ENCODE results near the gene ARHGEF33. TPM values are rescaled to one million over a fixed set of nuclear protein-coding genes. Genes with fewer than 3 reads are reported as not detected.

The ARHGEF33 gene
- total and polyA plus RNA-seq, 7 donors = 0.41 to 2.2 (median 1.4) TPM; not detected in 2

- H3K9me3 ChIP-seq = no peaks in the 10 kb centered on the region
- H3K4me3 ChIP-seq = no peak overlapping the region
- no peak overlapping the region for H3K27ac ChIP-seq
- H3K4me1 ChIP-seq = no peaks in the 10 kb centered on the region
- 90 to 92% methylated on average over 4 of the region's 4 CpGs for WGBS, 2 donors
- intact Hi-C loops (cut with DNase I) = no loop called here
- H3K36me3 ChIP-seq = no peaks in the 10 kb centered on the region
- no peak for DNase-seq
- TF ChIP-seq POLR2AphosphoS5 (IDR thresholded peaks at IDR 0.05) = no peak
- TF ChIP-seq, protein P1, sequence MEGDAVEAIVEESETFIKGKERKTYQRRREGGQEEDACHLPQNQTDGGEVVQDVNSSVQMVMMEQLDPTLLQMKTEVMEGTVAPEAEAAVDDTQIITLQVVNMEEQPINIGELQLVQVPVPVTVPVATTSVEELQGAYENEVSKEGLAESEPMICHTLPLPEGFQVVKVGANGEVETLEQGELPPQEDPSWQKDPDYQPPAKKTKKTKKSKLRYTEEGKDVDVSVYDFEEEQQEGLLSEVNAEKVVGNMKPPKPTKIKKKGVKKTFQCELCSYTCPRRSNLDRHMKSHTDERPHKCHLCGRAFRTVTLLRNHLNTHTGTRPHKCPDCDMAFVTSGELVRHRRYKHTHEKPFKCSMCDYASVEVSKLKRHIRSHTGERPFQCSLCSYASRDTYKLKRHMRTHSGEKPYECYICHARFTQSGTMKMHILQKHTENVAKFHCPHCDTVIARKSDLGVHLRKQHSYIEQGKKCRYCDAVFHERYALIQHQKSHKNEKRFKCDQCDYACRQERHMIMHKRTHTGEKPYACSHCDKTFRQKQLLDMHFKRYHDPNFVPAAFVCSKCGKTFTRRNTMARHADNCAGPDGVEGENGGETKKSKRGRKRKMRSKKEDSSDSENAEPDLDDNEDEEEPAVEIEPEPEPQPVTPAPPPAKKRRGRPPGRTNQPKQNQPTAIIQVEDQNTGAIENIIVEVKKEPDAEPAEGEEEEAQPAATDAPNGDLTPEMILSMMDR (IDR thresholded peaks at IDR 0.05) = no peak
- no peak for TF ChIP-seq EP300 (IDR thresholded peaks at IDR 0.05)
- TF ChIP-seq POLR2A (IDR thresholded peaks at IDR 0.05) = no peak
- H3K27me3 ChIP-seq = no peaks in the 10 kb centered on the region
These were observed 81.7 kb downstream of the ARHGEF33 start for GRCh38 chr2:38971377-38971776.

- H3K9me3 ChIP-seq = no peaks in the 10 kb centered on the region
- DNase-seq = no peak
- TF ChIP-seq EP300 (IDR thresholded peaks at IDR 0.05) = no peak
- TF ChIP-seq POLR2A (IDR thresholded peaks at IDR 0.05) = no peak
- TF ChIP-seq, protein P1 (IDR thresholded peaks at IDR 0.05) = no peak
- no peak for TF ChIP-seq POLR2AphosphoS5 (IDR thresholded peaks at IDR 0.05)
- H3K4me1 ChIP-seq = no peaks in the 10 kb centered on the region
- intact Hi-C loops (cut with DNase I) = no loop called here
- no peak overlapping the region for H3K27ac ChIP-seq
- H3K4me3 ChIP-seq = no peak overlapping the region
- no peaks in the 10 kb centered on the region for H3K36me3 ChIP-seq
- H3K27me3 ChIP-seq = no peaks in the 10 kb centered on the region
These were observed 83.6 kb downstream of the ARHGEF33 start for GRCh38 chr2:38973266-38973665.

- no peak overlapping the region for H3K4me3 ChIP-seq
- H3K36me3 ChIP-seq = no peaks in the 10 kb centered on the region
- no peaks in the 10 kb centered on the region for H3K9me3 ChIP-seq
- intact Hi-C loops (cut with DNase I) = no loop called here
- DNase-seq = no peak
- no peaks in the 10 kb centered on the region for H3K27me3 ChIP-seq
- no peaks in the 10 kb centered on the region for H3K4me1 ChIP-seq
- no peak for TF ChIP-seq POLR2AphosphoS5 (IDR thresholded peaks at IDR 0.05)
- TF ChIP-seq POLR2A (IDR thresholded peaks at IDR 0.05) = no peak
- no peak for TF ChIP-seq EP300 (IDR thresholded peaks at IDR 0.05)
- TF ChIP-seq, protein P1 (IDR thresholded peaks at IDR 0.05) = no peak
- WGBS, 2 donors = 84 to 93% methylated on average over 6 of the region's 6 CpGs
- peak overlapping the region in 2 of 4 donors; percentile 2 to 39 for H3K27ac ChIP-seq
These were observed 85.4 kb downstream of the ARHGEF33 start for GRCh38 chr2:38975042-38975441.

DNA sequence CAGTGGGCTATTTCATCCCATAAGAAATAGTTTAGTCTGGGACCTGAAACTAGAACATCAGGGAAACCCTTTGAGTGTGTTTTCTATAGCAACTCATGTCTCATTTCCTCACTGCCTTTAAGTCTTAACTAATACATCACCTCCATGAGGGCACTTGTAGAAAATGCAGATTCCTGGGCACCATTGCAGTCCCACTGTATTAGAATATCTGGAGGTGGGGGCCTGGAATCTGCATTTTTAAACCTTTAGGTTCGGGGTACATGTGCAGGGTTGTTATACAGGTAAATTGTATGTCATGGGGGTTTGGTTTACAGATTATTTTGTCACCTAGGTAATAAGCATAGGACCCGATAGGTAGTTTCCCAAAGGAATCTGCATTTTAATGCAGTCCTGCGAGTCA, 87.4 kb downstream of the ARHGEF33 start:
- WGBS, 2 donors = 79 to 97% methylated on average over 3 of the region's 3 CpGs
- Histone ChIP-seq H3K36me3 (no peaks in the 10 kb centered on the region), H3K4me1 (no peaks in the 10 kb centered on the region), H3K27ac (no peak overlapping the region), H3K27me3 (no peaks in the 10 kb centered on the region), H3K9me3 (no peaks in the 10 kb centered on the region), H3K4me3 (no peak overlapping the region)
- TF ChIP-seq EP300 (IDR thresholded peaks at IDR 0.05) = no peak
- TF ChIP-seq, protein P1 (IDR thresholded peaks at IDR 0.05) = no peak
- TF ChIP-seq POLR2AphosphoS5 (IDR thresholded peaks at IDR 0.05) = no peak
- TF ChIP-seq POLR2A (IDR thresholded peaks at IDR 0.05) = no peak
- no peak for DNase-seq
- intact Hi-C loops (cut with DNase I) = no loop called here

GRCh38 chr2:38978296-38978903, 88.7 kb downstream of the ARHGEF33 start:
- H3K27ac ChIP-seq = no peak overlapping the region
- no peaks in the 10 kb centered on the region for H3K4me1 ChIP-seq
- no peaks in the 10 kb centered on the region for H3K27me3 ChIP-seq
- no peak for DNase-seq
- intact Hi-C loops (cut with DNase I) = no loop called here
- H3K9me3 ChIP-seq = no peaks in the 10 kb centered on the region
- WGBS, 2 donors = 85 to 87% methylated on average over 5 of the region's 5 CpGs
- no peak for TF ChIP-seq POLR2A (IDR thresholded peaks at IDR 0.05)
- TF ChIP-seq, protein P1 (IDR thresholded peaks at IDR 0.05) = no peak
- TF ChIP-seq EP300 (IDR thresholded peaks at IDR 0.05) = no peak
- no peak for TF ChIP-seq POLR2AphosphoS5 (IDR thresholded peaks at IDR 0.05)
- peaks cover 0 to 7% (median 0%) of the 10 kb centered on the region in 4 donors for H3K36me3 ChIP-seq
- no peak overlapping the region for H3K4me3 ChIP-seq

All from sigmoid colon (tissue), 7 donors.